Measurements from ENCODE around the gene SLC18B1.

SLC18B1 gene

DNA sequence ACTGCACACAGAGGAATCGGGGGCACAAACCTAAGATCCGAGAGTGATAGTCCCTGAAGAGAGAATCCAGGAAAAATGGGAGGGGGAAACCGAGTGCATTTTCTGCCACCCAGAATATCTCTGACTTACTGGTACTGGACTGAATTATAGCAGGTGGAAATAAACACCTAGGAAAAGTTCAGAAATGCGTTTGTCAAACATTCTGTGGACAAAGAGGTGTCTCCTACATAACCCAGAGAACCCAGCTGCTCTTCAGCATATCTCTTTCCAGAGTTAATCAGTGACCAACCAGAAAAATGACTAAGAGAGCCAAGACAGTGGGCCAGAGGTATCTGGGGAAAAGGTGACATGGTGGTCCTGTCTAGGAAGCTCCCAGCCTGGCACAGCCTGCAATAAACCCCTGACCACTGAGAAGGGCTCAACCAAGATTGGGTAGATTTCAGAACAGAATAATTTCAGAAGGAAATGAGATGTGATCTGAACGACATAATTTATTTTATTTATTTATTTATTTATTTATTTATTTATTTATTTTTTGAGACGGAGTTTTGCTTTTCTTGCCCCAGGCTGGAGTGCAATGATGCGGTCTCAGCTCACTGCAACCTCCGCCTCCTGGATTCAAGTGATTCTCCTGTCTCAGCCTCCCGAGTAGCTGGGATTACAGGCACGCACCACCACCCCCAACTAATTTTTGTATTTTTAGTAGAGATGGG, 78.5 kb downstream of the SLC18B1 start:
- no peak overlapping the region for H3K4me3 ChIP-seq (ENCODE audit: low read length)
- TF ChIP-seq, protein P1, sequence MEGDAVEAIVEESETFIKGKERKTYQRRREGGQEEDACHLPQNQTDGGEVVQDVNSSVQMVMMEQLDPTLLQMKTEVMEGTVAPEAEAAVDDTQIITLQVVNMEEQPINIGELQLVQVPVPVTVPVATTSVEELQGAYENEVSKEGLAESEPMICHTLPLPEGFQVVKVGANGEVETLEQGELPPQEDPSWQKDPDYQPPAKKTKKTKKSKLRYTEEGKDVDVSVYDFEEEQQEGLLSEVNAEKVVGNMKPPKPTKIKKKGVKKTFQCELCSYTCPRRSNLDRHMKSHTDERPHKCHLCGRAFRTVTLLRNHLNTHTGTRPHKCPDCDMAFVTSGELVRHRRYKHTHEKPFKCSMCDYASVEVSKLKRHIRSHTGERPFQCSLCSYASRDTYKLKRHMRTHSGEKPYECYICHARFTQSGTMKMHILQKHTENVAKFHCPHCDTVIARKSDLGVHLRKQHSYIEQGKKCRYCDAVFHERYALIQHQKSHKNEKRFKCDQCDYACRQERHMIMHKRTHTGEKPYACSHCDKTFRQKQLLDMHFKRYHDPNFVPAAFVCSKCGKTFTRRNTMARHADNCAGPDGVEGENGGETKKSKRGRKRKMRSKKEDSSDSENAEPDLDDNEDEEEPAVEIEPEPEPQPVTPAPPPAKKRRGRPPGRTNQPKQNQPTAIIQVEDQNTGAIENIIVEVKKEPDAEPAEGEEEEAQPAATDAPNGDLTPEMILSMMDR (IDR thresholded peaks at IDR 0.05; ENCODE audit: insufficient read depth, low read depth, low read length, missing control alignments) = no peak
- DNase-seq (ENCODE audit: low read depth) = no peak
